ENCODE data around the gene KIF5C.

Gene KIF5C

GRCh38 chr2:148885209-148885608, 10.2 kb downstream of the KIF5C start:
- in situ Hi-C loops (cut with MboI; ENCODE audit: low sequenced_read_pairs, unreplicated experiment) = no loop called here
- no peak for DNase-seq (ENCODE audit: low spot score)

GRCh38 chr2:148885988-148886387, 11.0 kb downstream of the KIF5C start:
- no peak for DNase-seq (ENCODE audit: low spot score)
- no peak for TF ChIP-seq CTCF (IDR thresholded peaks at IDR 0.05; ENCODE audit: borderline replicate concordance, control extremely low read depth, extremely low read depth, insufficient read depth, missing control alignments)
- in situ Hi-C loops (cut with MboI; ENCODE audit: low sequenced_read_pairs, unreplicated experiment) = no loop called here

More at GRCh38 chr2:148885209-148885608, 10.2 kb downstream of the KIF5C start:
- no peak for TF ChIP-seq CTCF (IDR thresholded peaks at IDR 0.05; ENCODE audit: borderline replicate concordance, control extremely low read depth, extremely low read depth, insufficient read depth, missing control alignments)

GRCh38 chr2:148887350-148888002, 12.4 kb downstream of the KIF5C start:
- DNase-seq (ENCODE audit: low spot score) = no peak
- in situ Hi-C loops (cut with MboI; ENCODE audit: low sequenced_read_pairs, unreplicated experiment) = no loop called here
- no peak for TF ChIP-seq CTCF (IDR thresholded peaks at IDR 0.05; ENCODE audit: borderline replicate concordance, control extremely low read depth, extremely low read depth, insufficient read depth, missing control alignments)

- in situ Hi-C loops (cut with MboI; ENCODE audit: low sequenced_read_pairs, unreplicated experiment) = no loop called here
- peak; percentile 43 for DNase-seq (ENCODE audit: low spot score)
- TF ChIP-seq CTCF (IDR thresholded peaks at IDR 0.05; ENCODE audit: borderline replicate concordance, control extremely low read depth, extremely low read depth, insufficient read depth, missing control alignments) = no peak
Measured at GRCh38 chr2:148888003-148888501, 13.0 kb downstream of the KIF5C start.

GRCh38 chr2:148888986-148889385, 14.0 kb downstream of the KIF5C start:
- in situ Hi-C loops (cut with MboI; ENCODE audit: low sequenced_read_pairs, unreplicated experiment) = no loop called here
- no peak for TF ChIP-seq CTCF (IDR thresholded peaks at IDR 0.05; ENCODE audit: borderline replicate concordance, control extremely low read depth, extremely low read depth, insufficient read depth, missing control alignments)
- DNase-seq (ENCODE audit: low spot score) = no peak

GRCh38 chr2:148893906-148894305, 18.9 kb downstream of the KIF5C start:
- in situ Hi-C loops (cut with MboI; ENCODE audit: low sequenced_read_pairs, unreplicated experiment) = no loop called here
- no peak for DNase-seq (ENCODE audit: low spot score)
- no peak for TF ChIP-seq CTCF (IDR thresholded peaks at IDR 0.05; ENCODE audit: borderline replicate concordance, control extremely low read depth, extremely low read depth, insufficient read depth, missing control alignments)
